NCI-H82 treated with DMSO at 0.1 percent for 48 hours (cell line): ENCODE data around the gene HTR1E.
A peak's percentile ranks its signal among the peaks of the same experiment; 100 is the strongest.
"Not testable (repeated sequence)": the region's sequence is repeated elsewhere in the genome, so short reads cannot be mapped to it uniquely, and the experiment has no call there.

Experiments
- DNase-seq: peaks from one replicate; lab custom pipeline; 2025; ENCODE audit not compliant: unreplicated experiment; lab: John Stamatoyannopoulos, UW

The HTR1E gene

GRCh38 chr6:86937219-86938079 is at the start of gene HTR1E:
Gene HTR1E, plus strand, starts transcription at chr6:86937528. Its CDS starts 77,807 bp downstream, at chr6:87015335.
- DNase-seq = peak; percentile 42

GRCh38 chr6:86888301-86888700 is 49.0 kb upstream of the HTR1E start:
- no peak for DNase-seq

DNA sequence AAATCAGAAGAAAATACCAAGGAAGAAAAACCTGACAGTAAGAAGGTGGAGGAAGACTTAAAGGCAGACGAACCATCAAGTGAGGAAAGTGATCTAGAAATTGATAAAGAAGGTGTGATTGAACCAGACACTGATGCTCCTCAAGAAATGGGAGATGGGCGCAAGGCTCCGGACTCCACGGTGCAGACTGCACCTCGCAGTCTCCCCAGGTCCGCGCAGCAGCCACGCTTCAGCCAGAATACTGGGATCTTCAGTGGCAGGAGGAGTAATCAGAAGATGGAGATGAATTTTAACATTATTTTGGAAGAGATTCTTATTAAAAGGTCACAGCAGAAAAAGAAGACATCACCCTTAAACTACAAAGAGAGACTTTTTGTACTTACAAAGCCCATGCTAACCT is 40.1 kb upstream of the HTR1E start:
- not testable (repeated sequence) for DNase-seq

DNA sequence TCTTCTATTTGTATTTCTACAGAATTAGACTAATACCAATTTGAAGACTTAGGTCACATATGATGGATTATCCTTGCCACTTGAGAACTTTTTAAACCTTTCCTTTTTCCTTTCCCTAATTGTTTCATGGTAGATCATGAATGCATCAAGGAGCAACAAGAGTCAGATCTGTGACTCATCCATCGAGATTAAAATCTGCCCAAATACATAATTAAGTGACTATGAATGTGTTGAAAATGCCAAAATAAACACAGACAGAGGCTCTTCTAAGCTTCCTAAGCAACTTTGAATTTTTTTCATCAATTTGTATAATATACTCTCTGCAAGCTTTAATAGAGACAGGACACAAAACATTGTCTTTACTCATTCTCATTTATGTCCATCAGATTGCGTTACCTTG is 23.5 kb upstream of the HTR1E start:
- DNase-seq = no peak

DNA sequence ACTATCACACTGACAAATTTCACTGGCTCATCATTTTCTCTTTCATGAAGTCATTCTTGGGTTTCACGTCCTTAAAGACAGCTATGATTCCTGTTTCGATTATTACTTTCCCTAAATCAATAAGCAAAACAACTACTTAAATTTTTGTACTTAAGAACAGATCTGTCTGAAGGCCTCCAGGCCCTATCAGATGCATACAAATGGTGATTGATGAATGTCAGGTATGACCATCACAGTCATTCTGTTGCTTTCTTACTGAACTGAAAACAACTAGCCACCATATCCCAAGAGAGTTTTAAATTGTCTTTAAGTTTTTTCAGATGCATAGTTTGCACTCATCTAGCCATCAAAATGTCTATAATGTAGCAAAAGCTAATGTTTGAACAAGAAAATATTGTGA is 20.9 kb upstream of the HTR1E start:
- DNase-seq = no peak

- DNase-seq = not testable (repeated sequence)
These were observed 10.2 kb upstream of the HTR1E start for GRCh38 chr6:86927138-86927537.

- not testable (repeated sequence) for DNase-seq
These were observed 9.5 kb upstream of the HTR1E start for GRCh38 chr6:86927859-86928258.

GRCh38 chr6:86934365-86934764 is 3.0 kb upstream of the HTR1E start:
- no peak for DNase-seq

- no peak for DNase-seq
These were observed 502 bp upstream of the HTR1E start for GRCh38 chr6:86936834-86937218.

GRCh38 chr6:86938814-86939213 is 1.5 kb downstream of the HTR1E start:
- DNase-seq = no peak

DNA sequence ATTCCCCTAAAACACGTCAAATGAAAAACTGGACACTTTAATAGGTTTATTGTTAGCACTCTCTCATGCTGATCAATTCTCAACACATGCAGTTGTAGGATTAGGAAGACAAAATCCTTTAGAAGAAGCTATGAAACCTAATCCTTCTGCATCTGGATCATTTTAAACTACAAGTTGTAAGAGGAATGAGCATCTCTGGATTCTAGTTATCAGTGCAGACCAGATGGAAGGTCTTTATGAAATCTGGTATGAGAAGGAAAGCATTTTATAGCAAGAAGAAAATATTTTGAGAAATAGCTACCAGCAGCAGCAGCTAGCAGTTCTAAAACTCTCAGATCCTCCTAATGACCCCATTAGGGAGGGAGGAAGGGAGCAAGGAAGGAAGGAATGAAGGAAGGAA is 4.1 kb downstream of the HTR1E start:
- peak; percentile 38 for DNase-seq

DNA sequence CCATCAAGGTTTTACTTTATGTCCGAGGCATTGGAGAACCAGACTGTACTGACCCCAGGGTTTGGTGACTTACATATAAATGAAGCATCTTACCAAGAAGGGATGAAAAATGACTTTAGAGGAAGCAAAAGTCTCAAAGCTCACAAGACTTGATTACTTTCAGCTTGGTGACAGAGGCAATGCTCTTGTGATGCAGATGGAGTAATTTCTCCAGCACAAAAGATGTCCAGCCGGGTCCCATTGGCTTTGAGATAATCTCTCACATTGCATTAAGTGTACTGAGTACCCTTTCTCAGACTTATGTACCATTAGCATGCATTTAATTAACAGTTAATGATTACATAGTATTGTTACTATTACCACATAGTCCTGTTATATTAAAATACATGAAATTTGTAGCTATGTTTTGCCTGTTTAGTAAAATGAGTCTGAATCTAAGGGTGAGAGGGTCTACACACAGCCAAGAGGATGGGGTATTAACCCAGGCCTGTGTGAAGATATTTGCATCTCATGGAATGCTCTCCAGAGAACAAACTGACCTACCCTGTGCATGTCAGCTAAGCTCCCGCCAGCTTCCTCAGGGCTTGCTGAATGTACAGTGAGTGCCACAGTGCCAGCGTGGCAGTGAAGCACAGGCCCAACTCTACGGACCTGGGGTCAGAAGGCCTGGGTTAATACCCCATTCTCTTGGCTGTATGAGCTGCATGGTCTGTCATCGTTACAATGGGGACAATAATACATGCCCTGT is 5.6 kb downstream of the HTR1E start:
- no peak for DNase-seq

- no peak for DNase-seq
These were observed 6.6 kb downstream of the HTR1E start for GRCh38 chr6:86943819-86944407.

- peak; percentile 68 for DNase-seq
These were observed 12.4 kb downstream of the HTR1E start for GRCh38 chr6:86949771-86950170.

GRCh38 chr6:86952991-86953390 is 15.7 kb downstream of the HTR1E start:
- no peak for DNase-seq

- DNase-seq = no peak
These were observed 22.3 kb downstream of the HTR1E start for GRCh38 chr6:86959656-86960055.

DNA sequence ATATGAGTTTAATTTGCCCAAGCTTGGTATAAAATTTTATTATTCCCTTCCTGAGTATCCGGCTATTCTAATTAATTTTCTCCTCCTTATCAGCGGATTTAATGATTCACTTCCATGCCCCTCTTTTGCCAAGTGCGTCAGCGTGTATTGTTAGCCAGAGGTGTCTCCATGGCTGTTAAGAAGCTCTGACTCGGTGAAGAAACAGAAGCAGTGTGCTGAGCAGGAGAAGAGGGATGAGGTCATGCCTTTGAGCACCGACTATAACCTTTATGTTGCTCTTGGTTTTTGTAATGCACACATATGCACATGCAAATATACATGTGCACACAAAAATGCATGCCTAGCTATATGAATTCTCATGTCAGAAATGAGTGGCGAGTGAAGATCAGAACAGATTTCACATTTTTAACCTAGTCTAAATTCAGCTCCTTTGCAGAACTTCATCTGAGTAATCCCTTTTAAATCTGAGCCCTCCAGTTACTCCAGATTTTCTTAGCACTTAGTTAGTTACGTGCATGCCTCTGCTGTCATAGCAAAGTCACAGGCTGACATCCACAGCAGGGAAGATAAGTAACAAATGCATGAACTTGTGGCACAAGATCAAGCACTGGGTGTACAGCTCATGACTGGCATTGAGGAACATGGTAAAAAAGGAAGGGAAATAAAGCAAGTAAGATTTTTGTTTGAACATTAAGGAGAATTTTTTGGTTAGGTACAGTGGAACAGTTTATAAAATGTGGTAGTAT is 24.3 kb downstream of the HTR1E start:
- no peak for DNase-seq

GRCh38 chr6:86963352-86963751 is 26.0 kb downstream of the HTR1E start:
- no peak for DNase-seq

DNA sequence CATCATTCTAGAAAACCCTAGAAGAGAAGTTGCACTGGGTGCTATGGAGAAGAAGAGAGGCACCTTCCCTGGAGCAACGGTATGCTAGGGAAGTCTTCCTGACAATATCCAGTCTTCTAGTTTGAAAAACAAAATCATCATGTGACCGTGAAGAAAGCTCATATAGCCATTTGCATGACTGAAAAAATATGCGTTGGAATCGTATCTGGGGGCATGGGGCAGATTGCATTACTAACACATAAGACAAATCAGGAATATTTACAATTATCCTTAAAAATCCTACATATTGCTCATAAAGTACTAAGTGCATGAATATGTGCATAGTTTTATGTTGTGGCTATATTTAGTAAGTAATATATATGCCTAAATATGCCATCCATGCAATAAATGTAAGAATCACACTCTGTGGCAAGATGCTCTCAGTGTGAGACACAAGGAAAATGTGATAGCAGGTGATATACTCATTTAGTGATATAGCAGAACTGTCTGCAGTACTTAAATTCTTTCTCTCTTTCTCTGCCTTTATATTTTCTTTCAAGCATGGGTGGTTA is 26.8 kb downstream of the HTR1E start:
- no peak for DNase-seq

DNA sequence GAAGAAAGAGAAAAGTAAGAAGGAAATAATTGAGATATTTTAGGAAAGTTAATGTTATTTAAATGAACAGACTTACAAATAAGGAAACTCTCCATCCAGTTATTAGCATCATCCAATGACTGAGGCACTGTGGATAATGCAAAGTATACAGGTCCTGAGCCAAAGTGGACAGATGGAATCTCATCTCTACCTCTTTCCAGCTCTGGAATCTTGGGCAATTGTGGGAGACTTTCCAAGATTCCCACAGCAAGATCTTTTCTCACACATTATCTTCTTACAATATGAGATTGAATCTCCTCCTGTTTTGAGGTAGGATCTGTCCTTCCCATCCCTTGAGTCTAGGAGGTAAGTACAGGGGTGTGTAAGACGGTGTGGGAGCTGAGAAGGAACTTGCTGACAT is 28.9 kb downstream of the HTR1E start:
- DNase-seq = no peak

GRCh38 chr6:86969573-86969972 is 32.2 kb downstream of the HTR1E start:
- DNase-seq = no peak
